Mesothelial cell of epicardium (in vitro differentiated cells): ENCODE results near the gene HSD17B11. TPM values are rescaled to one million over a fixed set of nuclear protein-coding genes. Genes with fewer than 3 reads are reported as not detected.
"Not testable (repeated sequence)": the region's sequence is repeated elsewhere in the genome, so short reads cannot be mapped to it uniquely, and the experiment has no call there.

Experiments used
- DNase-seq, 2 experiments: peaks; one replicate each; pipeline ENCODE4 v3.0.0; 2021; ENCODE audit warnings: low spot score in 2 of 2; ENCODE audit not compliant: unreplicated experiment in 2 of 2
- H3K27ac Mint-ChIP-seq: 2 replicates; pipeline ENCODE4 v1.8.0; 2021; ENCODE audit warnings: mixed read lengths
- H3K27me3 Mint-ChIP-seq: 2 replicates; pipeline ENCODE4 v1.8.0; 2021; ENCODE audit warnings: low read depth, mixed read lengths
- H3K36me3 Mint-ChIP-seq: 2 replicates; pipeline ENCODE4 v1.8.0; 2021; ENCODE audit warnings: mixed read lengths
- H3K4me1 Mint-ChIP-seq: 2 replicates; pipeline ENCODE4 v1.8.0; 2021; ENCODE audit warnings: mixed read lengths
- H3K4me3 Mint-ChIP-seq: 2 replicates; pipeline ENCODE4 v1.8.0; 2021; ENCODE audit warnings: mild to moderate bottlenecking, moderate library complexity, mixed read lengths
- H3K9me3 Mint-ChIP-seq: 2 replicates; pipeline ENCODE4 v1.8.0; 2021; ENCODE audit warnings: mixed read lengths
- total RNA-seq: library from RNA; stranded (reverse); gene quantifications from 3 replicates; pipeline ENCODE4 v1.2.1, GENCODE V29; 2021
- TF ChIP-seq, protein P1 (sequence below): fragments of 200-600 bp; sonication (generic); IDR thresholded peaks from one replicate; pipeline ENCODE4 v1.5.0; 2021; ENCODE audit warnings: antibody characterized with exemption; ENCODE audit not compliant: unreplicated experiment

HSD17B11 gene
- total RNA-seq, 1 donor from 2014 or later: 19.2 TPM

- Mint-ChIP-seq H3K36me3 (peaks cover 6% of the 10 kb centered on the region), H3K27ac (no peak overlapping the region)
- DNase-seq: no peak
These were observed 8.2 kb upstream of the HSD17B11 start for GRCh38 chr4:87399148-87399547.

DNA sequence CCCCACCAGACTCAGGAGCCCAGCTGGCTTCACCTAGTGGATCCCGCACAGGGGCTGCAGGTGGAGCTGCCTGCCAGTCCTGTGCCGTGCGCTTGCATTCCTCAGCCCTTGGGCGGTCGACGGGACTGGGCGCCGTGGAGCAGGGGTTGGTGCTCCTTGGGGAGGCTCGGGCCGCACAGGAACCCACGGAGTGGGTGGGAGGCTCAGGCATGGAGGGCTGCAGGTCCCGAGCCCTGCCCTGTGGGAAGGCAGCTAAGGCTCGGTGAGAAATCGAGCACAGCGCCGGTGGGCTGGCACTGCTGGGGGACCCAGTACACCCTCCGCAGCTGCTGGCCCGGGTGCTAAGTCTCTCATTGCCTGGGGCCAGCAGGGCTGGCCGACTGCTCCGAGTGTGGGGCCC, 4.9 kb upstream of the HSD17B11 start:
- not testable (repeated sequence) for H3K9me3 Mint-ChIP-seq, H3K27me3 Mint-ChIP-seq

More at GRCh38 chr4:87399148-87399547, 8.2 kb upstream of the HSD17B11 start:
- Mint-ChIP-seq H3K9me3 (peaks cover 18% of the 10 kb centered on the region), H3K4me1 (peaks cover 4% of the 10 kb centered on the region), H3K27me3 (no peaks in the 10 kb centered on the region), H3K4me3 (no peak overlapping the region)
- TF ChIP-seq, protein P1, sequence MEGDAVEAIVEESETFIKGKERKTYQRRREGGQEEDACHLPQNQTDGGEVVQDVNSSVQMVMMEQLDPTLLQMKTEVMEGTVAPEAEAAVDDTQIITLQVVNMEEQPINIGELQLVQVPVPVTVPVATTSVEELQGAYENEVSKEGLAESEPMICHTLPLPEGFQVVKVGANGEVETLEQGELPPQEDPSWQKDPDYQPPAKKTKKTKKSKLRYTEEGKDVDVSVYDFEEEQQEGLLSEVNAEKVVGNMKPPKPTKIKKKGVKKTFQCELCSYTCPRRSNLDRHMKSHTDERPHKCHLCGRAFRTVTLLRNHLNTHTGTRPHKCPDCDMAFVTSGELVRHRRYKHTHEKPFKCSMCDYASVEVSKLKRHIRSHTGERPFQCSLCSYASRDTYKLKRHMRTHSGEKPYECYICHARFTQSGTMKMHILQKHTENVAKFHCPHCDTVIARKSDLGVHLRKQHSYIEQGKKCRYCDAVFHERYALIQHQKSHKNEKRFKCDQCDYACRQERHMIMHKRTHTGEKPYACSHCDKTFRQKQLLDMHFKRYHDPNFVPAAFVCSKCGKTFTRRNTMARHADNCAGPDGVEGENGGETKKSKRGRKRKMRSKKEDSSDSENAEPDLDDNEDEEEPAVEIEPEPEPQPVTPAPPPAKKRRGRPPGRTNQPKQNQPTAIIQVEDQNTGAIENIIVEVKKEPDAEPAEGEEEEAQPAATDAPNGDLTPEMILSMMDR: no peak

GRCh38 chr4:87395073-87395472, 4.1 kb upstream of the HSD17B11 start:
- not testable (repeated sequence) for H3K27ac Mint-ChIP-seq, H3K9me3 Mint-ChIP-seq

More for the DNA sequence above, 4.9 kb upstream of the HSD17B11 start:
- not testable (repeated sequence) for H3K4me3 Mint-ChIP-seq, H3K36me3 Mint-ChIP-seq, DNase-seq, H3K4me1 Mint-ChIP-seq, H3K27ac Mint-ChIP-seq

GRCh38 chr4:87392183-87392582, 1.2 kb upstream of the HSD17B11 start:
- TF ChIP-seq, protein P1: no peak
- H3K9me3 Mint-ChIP-seq: peaks cover 9% of the 10 kb centered on the region
- H3K36me3 Mint-ChIP-seq: peaks cover 2% of the 10 kb centered on the region
- peaks cover 20% of the 10 kb centered on the region for H3K4me1 Mint-ChIP-seq
- DNase-seq: no peak
- no peaks in the 10 kb centered on the region for H3K27me3 Mint-ChIP-seq
- no peak overlapping the region for H3K4me3 Mint-ChIP-seq
- H3K27ac Mint-ChIP-seq: no peak overlapping the region

More at GRCh38 chr4:87395073-87395472, 4.1 kb upstream of the HSD17B11 start:
- H3K36me3 Mint-ChIP-seq, H3K4me1 Mint-ChIP-seq, H3K27me3 Mint-ChIP-seq, DNase-seq, H3K4me3 Mint-ChIP-seq: not testable (repeated sequence)

DNA sequence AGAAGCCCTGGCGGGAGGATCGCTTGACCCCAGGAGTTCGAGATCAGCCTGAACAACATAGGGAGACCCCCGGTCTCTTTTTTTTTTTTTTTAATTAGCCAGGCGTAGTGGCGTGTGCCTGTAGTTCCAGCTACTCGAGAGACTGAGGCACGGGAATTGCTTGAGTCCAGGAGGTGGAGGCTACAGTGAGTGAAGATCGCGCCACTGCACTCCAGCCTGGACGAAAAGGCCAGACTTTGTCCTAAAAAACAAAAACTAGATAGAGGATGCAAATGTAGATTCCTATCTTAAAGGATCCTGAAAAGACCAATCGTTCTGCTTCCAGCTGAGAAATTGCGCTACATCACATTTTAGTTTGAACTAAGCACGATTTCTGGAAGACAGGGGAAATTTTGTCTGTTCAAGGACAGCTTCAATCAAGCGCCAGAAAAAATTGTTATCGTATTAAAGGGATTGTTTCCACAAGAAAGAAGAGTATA, 627 bp upstream of the HSD17B11 start:
- TF ChIP-seq, protein P1: no peak
- Mint-ChIP-seq H3K36me3 (peaks cover 5% of the 10 kb centered on the region), H3K9me3 (peaks cover 11% of the 10 kb centered on the region), H3K27ac (peak overlapping the region; percentile 93), H3K4me3 (peak overlapping the region; percentile 90), H3K4me1 (peaks cover 20% of the 10 kb centered on the region), H3K27me3 (no peaks in the 10 kb centered on the region)
- DNase-seq: no peak

DNA sequence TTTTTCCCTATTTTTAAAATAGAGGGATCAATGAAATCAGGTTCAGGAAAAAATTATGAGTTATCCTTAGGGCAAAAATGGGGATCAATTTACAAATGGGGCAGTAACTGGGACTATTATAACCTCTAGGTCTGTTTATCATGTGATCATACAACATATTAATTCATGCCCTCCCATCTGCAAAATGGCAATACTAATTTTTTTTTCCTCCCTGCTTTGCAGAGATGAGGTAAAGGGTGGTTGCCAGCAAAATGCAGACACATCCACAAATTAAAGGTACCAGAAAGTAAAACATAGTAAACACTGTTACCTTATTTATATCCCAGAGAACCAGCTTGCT, 467 bp downstream of the HSD17B11 start:
- peaks cover 9% of the 10 kb centered on the region for H3K36me3 Mint-ChIP-seq
- peak overlapping the region; percentile 90 for H3K4me3 Mint-ChIP-seq
- no peaks in the 10 kb centered on the region for H3K27me3 Mint-ChIP-seq
- H3K9me3 Mint-ChIP-seq: peaks cover 14% of the 10 kb centered on the region
- DNase-seq: no peak
- TF ChIP-seq, protein P1: no peak
- peaks cover 20% of the 10 kb centered on the region for H3K4me1 Mint-ChIP-seq
- peak overlapping the region; percentile 93 for H3K27ac Mint-ChIP-seq

- not testable (repeated sequence) for H3K27me3 Mint-ChIP-seq, DNase-seq
- Mint-ChIP-seq H3K4me1 (peaks cover 20% of the 10 kb centered on the region), H3K27ac (peak overlapping the region; percentile 34), H3K4me3 (peak overlapping the region; percentile 90), H3K36me3 (peaks cover 11% of the 10 kb centered on the region), H3K9me3 (peaks cover 17% of the 10 kb centered on the region)
These were observed 933 bp downstream of the HSD17B11 start for GRCh38 chr4:87390055-87390454.
